HCT116 (cell line): ENCODE results near the gene HAPLN2. TPM values are rescaled to one million over a fixed set of nuclear protein-coding genes. Genes with fewer than 3 reads are reported as not detected.
A peak's percentile ranks its signal among the peaks of the same experiment; 100 is the strongest.

Source experiments
- ATAC-seq: fragments of 200-7000 bp; cut with Tn5 transposase; 2 replicates; pipeline ENCODE4 v1.9.1; 2020; ENCODE audit warnings: mild to moderate bottlenecking, moderate library complexity
- BruUV-seq: library from RNA; stranded (reverse); fragments of 400-500 nt; replicated peaks from 2 replicates; lab custom pipeline; 2021; lab: Mats Ljungman, UMichigan
- CTCF ChIA-PET: fragments of 300-600 bp; sonication (Branson Sonifier 250); formaldehyde crosslinking; loops from one replicate; lab custom pipeline; 2021; ENCODE audit warnings: antibody characterized with exemption; lab: Charles Lee
- POLR2A ChIA-PET: fragments of 300-600, 350-600 bp; sonication (Branson Sonifier 250); formaldehyde crosslinking; loops from one replicate; lab custom pipeline; 2021; ENCODE audit warnings: antibody characterized with exemption; lab: Charles Lee
- RAD21 ChIA-PET, 2 experiments: fragments of 300-600 bp; sonication (Branson Sonifier 250); formaldehyde crosslinking; loops; one replicate each; lab custom pipeline; 2023; ENCODE audit warnings: low total read pairs in 2 of 2; ENCODE audit not compliant: uncharacterized antibody in 2 of 2, unreplicated experiment in 2 of 2, low non-redundant PET in 1 of 2; lab: Charles Lee
- DNase-seq: peaks from one replicate; pipeline ENCODE4 v3.0.0-alpha.2; 2010; ENCODE audit warnings: low read depth, low spot score
- H2AFZ ChIP-seq: fragments of 200-600 bp; shearing (Covaris generic), sonication (generic); 2 replicates; pipeline ENCODE4 v1.6.1; 2017; ENCODE audit warnings: low read depth, mixed run types, mixed read lengths, antibody characterized with exemption, low read length; ENCODE audit not compliant: poor library complexity, severe bottlenecking
- H3K27ac ChIP-seq: 2 replicates; pipeline ENCODE4 v1.5.1; 2012; ENCODE audit warnings: low read depth, low read length
- H3K27me3 ChIP-seq: fragments of 200-600 bp; sonication (generic); 2 replicates; pipeline ENCODE4 v1.6.1; 2016; ENCODE audit warnings: mixed run types, low read length, mixed read lengths; ENCODE audit not compliant: insufficient read depth
- H3K36me3 ChIP-seq, 2 experiments: fragments of 200-500 bp in 1 of 2; fragments of 200-600 bp in 1 of 2; sonication (Bioruptor generic) in 1 of 2; sonication (generic) in 1 of 2; 2 replicates each; pipeline versions ENCODE4 v1.5.1 to v1.6.1; 2014 to 2016; ENCODE audit warnings: low read length in 2 of 2, inconsistent platforms in 1 of 2, mixed read lengths in 1 of 2, mixed run types in 1 of 2; ENCODE audit not compliant: insufficient read depth in 2 of 2, control insufficient read depth in 1 of 2
- H3K4me1 ChIP-seq, 2 experiments: fragments of 200-600 bp in 1 of 2; sonication (generic) in 1 of 2; 2 replicates each; pipeline versions ENCODE4 v1.5.1 to v1.6.1; 2012 to 2017; ENCODE audit warnings: low read length in 2 of 2, inconsistent platforms in 1 of 2, mild to moderate bottlenecking in 1 of 2, mixed read lengths in 1 of 2, mixed run types in 1 of 2, moderate library complexity in 1 of 2; ENCODE audit not compliant: insufficient read depth in 2 of 2, control insufficient read depth in 1 of 2
- H3K4me2 ChIP-seq: fragments of 200-600 bp; sonication (generic); 2 replicates; pipeline ENCODE4 v1.6.1; 2017; ENCODE audit warnings: mixed run types, low read length, mixed read lengths
- H3K4me3 ChIP-seq, 2 experiments: fragments of 200-600 bp in 1 of 2; sonication (generic) in 1 of 2; replicated peaks in 1 of 2; 2 replicates each; pipeline ENCODE4 v1.5.1; 2011 to 2016; ENCODE audit warnings: low read length in 2 of 2, control low read depth in 1 of 2, low read depth in 1 of 2, mild to moderate bottlenecking in 1 of 2, mixed read lengths in 1 of 2, mixed run types in 1 of 2
- H3K79me2 ChIP-seq: fragments of 200-600 bp; sonication (generic); 2 replicates; pipeline ENCODE4 v1.6.1; 2017; ENCODE audit warnings: mild to moderate bottlenecking, mixed run types, low read length, moderate library complexity, mixed read lengths; ENCODE audit not compliant: insufficient read depth
- H3K9ac ChIP-seq: fragments of 200-600 bp; sonication (generic); 2 replicates; pipeline ENCODE4 v1.6.1; 2016; ENCODE audit warnings: low read length, mixed read lengths
- H3K9me2 ChIP-seq: fragments of 200-600 bp; sonication (generic), shearing (Covaris generic); 2 replicates; pipeline ENCODE4 v1.6.1; 2017; ENCODE audit warnings: mixed run types, mild to moderate bottlenecking, moderate library complexity; ENCODE audit not compliant: insufficient read depth
- H3K9me3 ChIP-seq, 2 experiments: fragments of 200-500 bp in 1 of 2; fragments of 200-600 bp in 1 of 2; sonication (Bioruptor generic) in 1 of 2; sonication (generic) in 1 of 2; 2 replicates each; pipeline ENCODE4 v1.6.1; 2014 to 2017; ENCODE audit warnings: low read length in 2 of 2, mixed read lengths in 2 of 2, inconsistent platforms in 1 of 2, low read depth in 1 of 2, mild to moderate bottlenecking in 1 of 2, mixed run types in 1 of 2, moderate library complexity in 1 of 2; ENCODE audit not compliant: control insufficient read depth in 1 of 2, insufficient read depth in 1 of 2
- H4K20me1 ChIP-seq: fragments of 200-600 bp; sonication (generic), shearing (Covaris generic); 2 replicates; pipeline ENCODE4 v1.6.1; 2017; ENCODE audit warnings: mixed run types, mild to moderate bottlenecking, moderate library complexity; ENCODE audit not compliant: insufficient read depth
- CTCF ChIP-seq, 3 experiments: fragments of 200-600 bp in 1 of 3; sonication (generic) in 1 of 3; IDR thresholded peaks in 2 of 3; conservative IDR thresholded peaks in 1 of 3; 2 replicates each; pipeline ENCODE4 v1.5.1; 2012 to 2017; ENCODE audit warnings: low read depth in 2 of 3, low read length in 2 of 3, antibody characterized with exemption in 1 of 3, borderline replicate concordance in 1 of 3, control low read depth in 1 of 3, mild to moderate bottlenecking in 1 of 3, mixed read lengths in 1 of 3, mixed run types in 1 of 3, moderate library complexity in 1 of 3; ENCODE audit not compliant: insufficient read depth in 1 of 3
- EZH2phosphoT487 ChIP-seq: fragments of 200-600 bp; IDR thresholded peaks from 2 replicates; pipeline ENCODE4 v1.6.1; 2018; ENCODE audit warnings: antibody characterized with exemption, borderline replicate concordance
- POLR2AphosphoS5 ChIP-seq: IDR thresholded peaks from 2 replicates; pipeline ENCODE4 v1.6.1; 2011; ENCODE audit warnings: mild to moderate bottlenecking, low read depth, low read length, moderate library complexity
- REST ChIP-seq: IDR thresholded peaks from 2 replicates; pipeline ENCODE4 v1.6.1; 2012; ENCODE audit warnings: low read depth
- YY1 ChIP-seq: IDR thresholded peaks from 2 replicates; pipeline ENCODE4 v1.6.1; 2011; ENCODE audit warnings: low read length, low read depth, moderate library complexity, mild to moderate bottlenecking; ENCODE audit not compliant: insufficient replicate concordance; ENCODE audit errors: extremely low read depth
- intact Hi-C: fragments of 100-400 bp; cut with micrococcal nuclease; formaldehyde crosslinking; loops from 2 replicates; pipeline ENCODE4 v1.10.0; 2022
- total RNA-seq: library from RNA; stranded (reverse); gene quantifications from one replicate; pipeline ENCODE4 v1.2.1, GENCODE V29; 2021; ENCODE audit not compliant: unreplicated experiment

The HAPLN2 gene
- total RNA-seq, 1 experiment from 2014 or later = 0.54 TPM

- TF ChIP-seq REST = no peak
- TF ChIP-seq, all 23 proteins: peak for 0
Measured at GRCh38 chr1:156655904-156656516, 36.8 kb downstream of the HAPLN2 start (continued).

- RAD21 ChIA-PET = interaction anchor here in 1 of 2 experiments (0.6 kb wide), 1 partner anchor 28 kb away, joined by 3 read pairs; no protein-coding TSS in a partner anchor
- H3K79me2 ChIP-seq = peaks cover 91% of the 10 kb centered on the region
- H2AFZ ChIP-seq = no peak overlapping the region
- H3K4me1 ChIP-seq = peaks cover 23 to 47% of the 10 kb centered on the region in 2 experiments
- DNase-seq (no peak), ATAC-seq (0 out of 2 replicates have a peak, but pooled peaks have one; percentile 19)
- H3K4me3 ChIP-seq = no peak overlapping the region
- POLR2A ChIA-PET = no interaction called here
- no TSS peak for BruUV-seq
- peak overlapping the region; percentile 94 for H3K4me2 ChIP-seq
- TF ChIP-seq POLR2AphosphoS5 (0 out of 2 replicates have a peak, but pooled peaks have one; percentile 8), EZH2phosphoT487 (no peak), YY1 (peak; percentile 10), CTCF (IDR thresholded peaks at IDR 0.05 in 2 of 3, conservative IDR thresholded peaks at IDR 0.05 in 1 of 3; ENCODE audit: borderline replicate concordance in 1 of 3, insufficient read depth in 1 of 3, low read depth in 2 of 3, low read length in 2 of 3) (peak in 2 of 3 experiments; percentile 90 to 92; a peak in 4 of 6 replicates)
- H3K9me3 ChIP-seq = no peaks in the 10 kb centered on the region
- intact Hi-C loops = loop anchor here (1.0 kb wide), 1 partner anchor 30 kb away; no protein-coding TSS in a partner anchor
- CTCF ChIA-PET = interaction anchor here (0.9 to 1.2 kb wide), 4 partner anchors 20 to 69 kb away, joined by 3 to 5 read pairs (median 4); partner anchors contain the start of genes CRABP2 and NES
- H4K20me1 ChIP-seq = peaks cover 10% of the 10 kb centered on the region; the same call in 1 of the 2 replicates
- H3K36me3 ChIP-seq = peaks cover 20 to 39% of the 10 kb centered on the region in 2 experiments
- no peak overlapping the region; the same call in 1 of the 2 replicates for H3K27ac ChIP-seq
- no peaks in the 10 kb centered on the region for H3K9me2 ChIP-seq
- H3K27me3 ChIP-seq = no peaks in the 10 kb centered on the region
- no peak overlapping the region for H3K9ac ChIP-seq
Measured at GRCh38 chr1:156656806-156657740, 37.9 kb downstream of the HAPLN2 start.
